GM10248 (cell line): ENCODE results near the gene EFTUD2.

Experiments used
- CTCF ChIA-PET: fragments of 300-600 bp; sonication (Branson Sonifier 250); formaldehyde crosslinking; extraction: SDS; loops from one replicate; lab custom pipeline; 2021; ENCODE audit warnings: antibody characterized with exemption; lab: Yijun Ruan, JAX
- POLR2A ChIA-PET: fragments of 350-650 bp; sonication (Branson Sonifier 250); formaldehyde crosslinking; extraction: SDS; loops from one replicate; lab custom pipeline; 2020; ENCODE audit warnings: antibody characterized with exemption; lab: Yijun Ruan, JAX
- DNase-seq: peaks from one replicate; pipeline ENCODE4 v3.0.0; 2012; ENCODE audit errors: extremely low spot score
- TF ChIP-seq, protein P1 (sequence below): IDR thresholded peaks from 2 replicates; pipeline ENCODE4 v1.5.1; 2012; ENCODE audit warnings: mild to moderate bottlenecking, low read depth; ENCODE audit errors: extremely low read depth, missing control alignments, control extremely low read depth

EFTUD2 gene

DNA sequence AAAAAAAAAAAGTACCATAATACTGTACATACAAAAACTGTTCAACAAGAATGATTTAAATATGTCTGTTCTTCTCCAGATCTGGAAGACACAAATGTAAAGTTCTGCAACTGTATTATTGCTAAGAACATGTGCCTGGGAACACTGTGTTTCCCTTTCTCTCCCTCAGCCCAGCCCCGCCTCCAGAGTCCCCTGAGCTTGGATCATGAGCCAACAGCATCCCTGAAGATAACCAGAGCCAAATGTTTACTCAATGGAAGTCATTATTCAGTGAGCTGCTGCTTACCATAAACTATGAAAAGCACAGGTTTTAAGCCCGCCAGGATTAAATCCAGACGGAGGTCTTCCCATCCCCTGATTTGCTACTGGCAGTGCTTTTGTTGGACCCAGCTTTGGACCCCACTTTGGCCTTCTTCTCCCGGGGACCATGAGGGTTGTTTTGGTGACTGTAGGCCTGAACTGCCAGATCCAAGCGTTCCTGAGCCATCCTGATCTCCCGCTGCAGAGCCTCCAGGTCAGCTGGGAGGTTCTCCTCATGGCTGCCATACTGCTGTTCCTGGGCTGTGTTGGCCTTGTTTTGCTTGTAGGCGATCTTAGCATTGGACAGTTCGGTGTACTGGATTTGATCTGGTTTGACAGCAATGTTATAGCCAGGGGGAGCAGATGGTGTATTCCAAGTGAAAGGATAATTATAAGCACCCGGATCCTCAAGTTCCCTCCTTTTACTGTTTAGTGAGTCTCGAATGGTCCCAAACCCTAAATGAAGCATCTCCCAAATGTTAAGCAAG lies 94.7 kb downstream of the EFTUD2 start:
- ChIA-PET POLR2A (no interaction called here), CTCF (interaction anchor here (1.8 kb wide), 1 partner anchor 26 kb away, joined by 7 read pairs; no protein-coding TSS in a partner anchor)
- TF ChIP-seq, protein P1, sequence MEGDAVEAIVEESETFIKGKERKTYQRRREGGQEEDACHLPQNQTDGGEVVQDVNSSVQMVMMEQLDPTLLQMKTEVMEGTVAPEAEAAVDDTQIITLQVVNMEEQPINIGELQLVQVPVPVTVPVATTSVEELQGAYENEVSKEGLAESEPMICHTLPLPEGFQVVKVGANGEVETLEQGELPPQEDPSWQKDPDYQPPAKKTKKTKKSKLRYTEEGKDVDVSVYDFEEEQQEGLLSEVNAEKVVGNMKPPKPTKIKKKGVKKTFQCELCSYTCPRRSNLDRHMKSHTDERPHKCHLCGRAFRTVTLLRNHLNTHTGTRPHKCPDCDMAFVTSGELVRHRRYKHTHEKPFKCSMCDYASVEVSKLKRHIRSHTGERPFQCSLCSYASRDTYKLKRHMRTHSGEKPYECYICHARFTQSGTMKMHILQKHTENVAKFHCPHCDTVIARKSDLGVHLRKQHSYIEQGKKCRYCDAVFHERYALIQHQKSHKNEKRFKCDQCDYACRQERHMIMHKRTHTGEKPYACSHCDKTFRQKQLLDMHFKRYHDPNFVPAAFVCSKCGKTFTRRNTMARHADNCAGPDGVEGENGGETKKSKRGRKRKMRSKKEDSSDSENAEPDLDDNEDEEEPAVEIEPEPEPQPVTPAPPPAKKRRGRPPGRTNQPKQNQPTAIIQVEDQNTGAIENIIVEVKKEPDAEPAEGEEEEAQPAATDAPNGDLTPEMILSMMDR, result no peak
- DNase-seq, result no peak

DNA sequence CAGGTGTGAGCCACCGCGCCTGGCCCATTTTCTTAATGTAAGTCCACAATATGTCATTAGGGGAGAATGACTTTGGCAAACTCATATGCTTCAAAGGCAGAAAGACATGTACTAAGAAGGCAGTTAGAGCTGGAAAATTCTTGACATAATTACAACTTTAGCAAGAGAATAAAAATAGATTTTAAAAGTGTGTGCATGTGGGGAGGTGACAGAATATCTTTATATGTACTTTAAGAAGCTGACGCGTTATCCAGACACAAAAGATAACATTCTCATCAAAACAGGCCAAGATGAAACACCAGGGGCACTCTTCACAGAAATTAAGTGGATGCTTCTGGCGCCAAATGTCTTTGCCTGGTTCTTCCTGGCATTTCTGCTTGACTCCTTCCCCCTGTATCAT lies 97.4 kb downstream of the EFTUD2 start:
- TF ChIP-seq, protein P1, result no peak
- CTCF ChIA-PET, result interaction anchor here (1.0 to 1.3 kb wide), 3 partner anchors 23 to 333 kb away, joined by 3 read pairs; partner anchors contain the start of gene ACBD4
- POLR2A ChIA-PET, result no interaction called here
- DNase-seq, result no peak
